GM18508 (cell line): Measurements from ENCODE around the gene STAT5B.

ENCODE experiments used
- ATAC-seq: cut with Tn5 transposase; IDR thresholded peaks from one replicate; pipeline ENCODE4 v1.9.1; 2021; ENCODE audit warnings: moderate number of reproducible peaks; ENCODE audit not compliant: insufficient read depth, unreplicated experiment

Gene STAT5B

GRCh38 chr17:42286411-42287221 is 10.4 kb upstream of the STAT5B start:
- no peak for ATAC-seq

- ATAC-seq = no peak
Measured at GRCh38 chr17:42285346-42286050, 9.3 kb upstream of the STAT5B start.

DNA sequence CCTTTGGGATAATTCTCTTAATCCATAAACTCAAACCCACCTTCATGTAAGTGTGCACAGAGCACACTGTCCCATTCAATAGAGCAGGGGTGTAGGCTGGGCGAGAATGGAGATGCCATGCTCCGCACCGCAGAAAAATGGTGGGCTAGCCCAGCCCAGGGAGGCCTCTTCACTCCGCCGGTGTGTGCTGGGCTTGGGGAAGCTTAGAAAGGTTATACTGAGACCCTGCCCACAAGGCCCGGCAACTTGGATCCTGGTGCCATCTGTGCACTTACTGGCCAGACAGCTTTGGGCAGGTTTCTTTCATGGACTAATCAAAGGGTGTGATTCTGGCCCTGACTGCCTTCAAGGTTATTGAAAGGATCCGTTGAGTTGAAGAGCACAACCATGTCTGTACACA is 8.4 kb upstream of the STAT5B start:
- ATAC-seq = no peak

GRCh38 chr17:42284024-42284369 is 7.8 kb upstream of the STAT5B start:
- no peak for ATAC-seq

DNA sequence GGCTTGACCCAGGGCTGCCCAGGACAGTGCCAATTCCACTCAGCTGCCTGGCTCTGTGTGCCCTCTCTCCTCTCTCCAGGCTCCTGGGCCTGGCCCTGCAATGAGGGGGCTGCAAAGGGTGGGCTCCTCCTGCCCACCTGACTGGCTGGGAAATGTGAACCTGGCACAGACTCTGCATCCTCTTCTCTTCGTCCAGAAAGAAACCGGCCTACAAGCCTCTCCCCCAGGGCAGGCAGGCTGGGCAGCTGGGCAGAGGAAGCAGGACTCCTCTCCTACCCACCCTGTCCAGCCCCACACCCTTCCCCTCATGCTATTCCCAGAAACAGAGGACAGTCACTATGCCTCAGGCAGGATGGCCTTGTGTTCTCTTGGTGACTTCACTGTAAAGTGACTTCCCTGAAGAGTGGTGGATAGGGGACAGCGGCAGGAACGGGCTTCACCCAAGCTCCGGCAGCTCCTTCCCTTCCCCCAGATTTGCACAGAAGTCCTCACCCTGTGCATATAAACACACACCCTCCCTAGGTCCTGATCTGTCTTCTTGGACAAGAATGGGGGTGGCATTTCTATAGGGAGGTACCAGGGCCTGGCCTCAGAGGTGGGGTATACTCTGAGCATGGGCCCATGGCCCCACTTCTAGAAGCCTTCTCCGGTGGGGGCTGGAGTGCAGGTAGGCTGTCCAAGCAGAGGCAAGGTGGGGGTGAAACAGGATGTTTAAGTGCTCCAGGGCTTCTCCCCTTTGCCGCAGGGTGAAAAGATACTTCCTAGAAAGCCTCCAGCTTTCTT is 7.2 kb upstream of the STAT5B start:
- no peak for ATAC-seq

GRCh38 chr17:42282478-42283080 is 6.4 kb upstream of the STAT5B start:
- ATAC-seq = no peak

DNA sequence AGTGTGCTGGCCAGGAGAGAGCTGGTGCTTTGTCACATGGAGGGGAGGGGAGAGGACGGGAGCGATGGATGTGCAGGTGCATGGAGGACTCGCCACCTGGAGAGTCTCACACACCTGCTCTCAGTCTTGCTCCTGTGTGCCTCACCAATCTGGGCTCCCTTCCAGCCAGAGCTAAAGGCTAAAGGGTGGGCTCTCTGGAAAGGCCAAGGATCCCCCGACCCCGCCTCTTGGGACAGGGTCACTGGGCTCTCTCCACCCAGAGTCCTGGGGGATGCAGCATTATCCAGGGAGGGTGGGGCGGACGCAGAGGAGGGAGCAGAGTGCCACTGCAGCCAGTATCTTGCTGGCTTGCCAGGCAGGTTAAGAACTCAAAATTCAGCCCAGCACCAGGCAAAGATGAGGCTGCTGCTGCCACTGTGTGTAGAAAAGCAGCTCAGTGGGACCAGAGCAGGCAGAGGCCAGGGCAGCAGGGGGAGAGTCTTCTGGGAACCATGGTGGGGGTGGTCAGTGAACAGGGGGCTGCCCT is 5.4 kb upstream of the STAT5B start:
- ATAC-seq = no peak

GRCh38 chr17:42279776-42280630 is 3.8 kb upstream of the STAT5B start:
- no peak for ATAC-seq

DNA sequence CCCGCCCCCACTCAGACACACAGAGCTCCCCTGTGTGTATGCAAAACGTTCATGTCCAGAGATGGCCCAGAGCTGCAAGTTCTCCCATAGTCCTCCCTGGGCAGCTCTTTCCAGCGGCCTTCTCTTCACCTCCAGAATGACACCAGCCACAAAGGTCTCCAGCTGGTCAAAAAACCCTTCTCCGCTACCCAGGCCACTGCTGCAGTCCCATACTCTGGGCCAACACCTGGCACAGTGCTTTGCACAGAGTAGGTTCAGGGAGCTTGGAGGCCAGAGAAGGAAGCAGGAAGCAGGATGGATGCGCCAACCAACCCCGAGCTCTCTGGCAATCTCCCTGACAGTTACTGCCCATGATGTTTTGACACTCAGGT is 1.1 kb upstream of the STAT5B start:
- ATAC-seq = no peak

DNA sequence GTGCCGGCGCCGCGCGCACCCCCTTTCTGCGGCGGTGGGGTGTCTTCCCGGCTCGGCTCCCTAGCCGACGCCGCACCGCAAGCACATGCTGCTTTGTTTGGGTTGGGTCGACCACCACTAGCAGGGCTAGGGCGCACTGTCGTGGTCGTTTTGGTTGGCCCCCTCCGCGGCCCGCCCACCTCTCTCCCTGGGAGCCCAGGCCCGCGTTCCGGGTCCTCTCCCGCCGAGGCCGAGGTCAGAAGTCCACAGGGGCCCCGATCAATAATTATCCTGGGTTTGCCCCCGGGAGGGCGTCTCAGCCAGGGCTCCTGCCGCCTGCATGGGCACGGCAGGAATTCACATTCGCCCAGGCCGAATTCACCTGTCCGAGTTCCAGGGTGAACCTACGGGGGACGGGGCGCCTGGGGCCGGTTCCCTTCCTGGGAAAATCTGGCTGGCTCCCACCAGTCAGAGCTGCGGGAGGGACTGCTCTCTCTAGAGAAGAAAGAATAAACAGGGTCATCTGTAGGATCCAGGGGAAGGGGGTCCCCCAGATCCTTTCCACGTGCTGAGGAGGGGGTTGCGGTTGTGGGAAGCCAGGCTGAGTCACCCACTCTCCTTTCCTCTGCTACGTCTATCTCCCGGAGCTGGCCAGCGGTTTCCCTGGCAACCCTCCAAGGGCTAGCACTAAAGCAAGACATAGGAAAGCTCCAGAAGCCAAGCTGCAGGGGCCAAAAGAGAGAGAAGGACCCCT is 584 bp upstream of the STAT5B start:
- no peak for ATAC-seq

GRCh38 chr17:42275527-42276358 is 448 bp downstream of the STAT5B start:
- no peak for ATAC-seq

GRCh38 chr17:42274812-42275526 is 1.2 kb downstream of the STAT5B start:
- no peak for ATAC-seq

DNA sequence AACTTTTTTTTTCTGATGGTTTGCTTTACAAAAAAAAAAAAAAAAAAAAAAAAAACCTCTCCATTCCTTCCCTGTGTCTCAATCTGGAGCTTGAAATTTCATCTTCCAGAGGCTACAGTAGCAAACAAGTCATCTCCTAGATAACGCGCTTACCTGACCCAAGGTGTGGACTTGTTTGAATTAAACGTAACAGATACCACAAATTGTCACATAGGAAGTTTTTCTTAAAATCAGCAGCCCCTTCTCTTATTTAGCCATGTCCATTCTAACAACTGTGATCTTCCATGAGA is 2.0 kb downstream of the STAT5B start:
- no peak for ATAC-seq

DNA sequence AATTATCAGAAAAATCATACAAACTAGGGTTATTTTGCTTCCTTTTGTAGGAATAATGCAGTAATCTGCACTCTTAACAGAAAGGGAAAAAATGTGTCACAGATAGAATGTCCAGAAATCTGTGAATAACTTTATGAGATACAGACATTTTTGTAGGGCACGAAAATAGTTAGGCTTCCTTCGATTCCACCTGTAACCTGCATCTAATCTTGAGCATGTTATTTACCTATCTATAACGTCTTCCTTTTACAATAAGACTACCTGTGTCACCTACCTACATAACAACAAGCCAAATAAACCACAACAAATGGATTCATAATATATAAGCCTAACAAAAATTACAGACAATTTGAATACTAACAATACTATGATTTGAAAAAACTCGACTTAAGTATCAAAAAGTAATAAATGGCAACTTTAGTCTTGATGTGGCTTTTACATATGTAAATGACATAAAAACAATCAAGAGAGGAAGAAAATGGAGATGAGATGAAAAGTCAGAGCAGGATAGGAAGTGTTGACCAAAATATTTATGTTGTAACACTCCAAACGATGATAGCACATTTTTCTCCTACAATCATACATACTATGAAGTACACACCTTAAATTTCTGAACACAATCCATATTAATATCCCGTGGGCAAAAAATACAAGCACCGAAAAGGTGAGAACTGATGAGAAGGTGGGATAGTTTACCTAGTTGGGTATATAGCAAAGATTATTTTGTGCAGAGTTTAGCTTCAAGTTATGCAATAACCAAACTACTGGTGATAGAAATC is 2.5 kb downstream of the STAT5B start:
- no peak for ATAC-seq

DNA sequence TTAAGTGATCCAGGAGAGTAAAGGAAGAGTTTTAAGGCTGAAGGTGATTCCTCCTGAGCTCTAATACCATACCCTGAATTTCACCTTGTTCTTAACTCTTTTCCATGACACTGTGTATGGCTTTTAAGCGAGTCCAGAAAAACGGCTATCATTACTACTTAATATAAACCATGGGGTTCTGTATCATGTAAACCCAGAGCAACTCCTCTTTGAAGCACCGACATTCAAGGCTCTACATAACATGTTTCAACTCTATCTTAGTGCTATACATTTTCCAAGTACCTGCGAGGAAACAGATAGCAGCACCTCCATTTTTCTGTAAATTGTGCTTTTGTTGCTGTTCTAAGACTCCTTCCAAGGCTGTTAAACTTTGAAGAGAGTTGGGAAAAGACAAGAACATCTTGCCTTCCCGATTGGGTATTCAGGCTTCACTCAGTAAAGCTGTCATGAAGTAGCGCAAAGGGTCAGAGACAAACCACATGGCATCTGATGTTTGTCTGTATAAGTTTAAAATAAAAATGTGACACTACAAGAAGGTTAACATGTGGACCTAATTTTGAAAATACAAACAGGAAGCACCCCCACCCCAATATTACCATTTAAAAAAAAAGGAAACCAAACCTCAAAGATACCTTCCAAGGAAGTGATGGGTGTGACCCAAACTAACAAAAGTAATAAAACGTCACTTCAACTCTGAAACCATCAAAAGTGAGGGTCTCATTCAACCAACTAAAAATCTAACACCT is 3.9 kb downstream of the STAT5B start:
- ATAC-seq = no peak

- no peak for ATAC-seq
Measured at GRCh38 chr17:42271779-42272035, 4.5 kb downstream of the STAT5B start.
